ENCODE data around the gene RAB5B.
"Not testable (repeated sequence)": the region's sequence is repeated elsewhere in the genome, so short reads cannot be mapped to it uniquely, and the experiment has no call there.

Gene RAB5B

GRCh38 chr12:55996715-55997534, 23.0 kb downstream of the RAB5B start, which contains the start of gene SUOX (continued):
- TF ChIP-seq PATZ1 (tag by site-specific recombination; IDR thresholded peaks at IDR 0.05), result peak; percentile 53; the same call in 1 of the 2 replicates
- 0 out of 2 replicates have a peak, but pooled peaks have one; percentile 9 for TF ChIP-seq PRDM10 (tag by site-specific recombination; IDR thresholded peaks at IDR 0.05)
- TF ChIP-seq ZXDB (tag by site-specific recombination; IDR thresholded peaks at IDR 0.05), result 0 out of 2 replicates have a peak, but pooled peaks have one; percentile 30
- peak; percentile 45 for TF ChIP-seq ZNF341 (tag by site-specific recombination; IDR thresholded peaks at IDR 0.05; ENCODE audit: low read depth)
- peak; percentile 70 for TF ChIP-seq BCL11A (tag by site-specific recombination; IDR thresholded peaks at IDR 0.05; ENCODE audit: low read depth)
- no peak for TF ChIP-seq ZNF114 (tag by site-specific recombination; IDR thresholded peaks at IDR 0.05)
- TF ChIP-seq ZBTB26 (tag by site-specific recombination; optimal IDR thresholded peaks at IDR 0.05), result peak; percentile 25
- 0 out of 2 replicates have a peak, but pooled peaks have one; percentile 17 for TF ChIP-seq SP7 (tag by site-specific recombination; IDR thresholded peaks at IDR 0.05)
- peak; percentile 47; the same call in 1 of the 2 replicates for TF ChIP-seq INSM2 (tag by site-specific recombination; IDR thresholded peaks at IDR 0.05)
- TF ChIP-seq KLF16 (tag by site-specific recombination; IDR thresholded peaks at IDR 0.05), result no peak
- 0 out of 2 replicates have a peak, but pooled peaks have one; percentile 12 for TF ChIP-seq ZNF398 (tag by site-specific recombination; IDR thresholded peaks at IDR 0.05)
- peak; percentile 66; the same call in 1 of the 2 replicates for TF ChIP-seq ZNF600 (tag by site-specific recombination; IDR thresholded peaks at IDR 0.05)

- CTCF ChIA-PET, result interaction anchor here (0.6 to 4.8 kb wide), 17 partner anchors 9 to 259 kb away, joined by 3 to 46 read pairs (median 12); partner anchors contain the start of genes PA2G4, RAB5B and SMARCC2
- TF ChIP-seq BCL11A (tag by site-specific recombination; IDR thresholded peaks at IDR 0.05; ENCODE audit: low read depth) (peak; percentile 13; the same call in 1 of the 2 replicates), ZNF426 (tag by site-specific recombination; IDR thresholded peaks at IDR 0.05) (no peak), PATZ1 (tag by site-specific recombination; IDR thresholded peaks at IDR 0.05) (peak; percentile 7; the same call in 1 of the 2 replicates)
- Histone ChIP-seq H3K4me1 (ENCODE audit: control insufficient read depth, insufficient read depth, low read length) (no peaks in the 10 kb centered on the region; the same call in 1 of the 2 replicates), H3K27ac (ENCODE audit: extremely low read depth, low read depth, low read length) (peak overlapping the region; percentile 38; the same call in 1 of the 2 replicates), H3K4me3 (ENCODE audit: low read depth, low read length) (peak overlapping the region; percentile 65), H3K9me3 (ENCODE audit: control insufficient read depth, insufficient read depth, low read depth, low read length) (no peaks in the 10 kb centered on the region), H3K36me3 (ENCODE audit: control insufficient read depth in 2 of 2, insufficient read depth in 1 of 2, low read length in 2 of 2) (peaks cover 14 to 37% of the 10 kb centered on the region in 2 experiments)
- POLR2A ChIA-PET, result interaction anchor here (0.8 to 3.3 kb wide), 15 partner anchors 9 to 318 kb away, joined by 3 to 48 read pairs (median 3); partner anchors contain the start of genes CNPY2, PA2G4, RAB5B and RNF41
Measured at GRCh38 chr12:55997535-55997859, 23.6 kb downstream of the RAB5B start.

- CTCF ChIA-PET, result interaction anchor here (1.2 to 4.8 kb wide), 2 partner anchors 30 to 40 kb away, joined by 7 to 46 read pairs; no protein-coding TSS in a partner anchor
Measured at GRCh38 chr12:55999522-55999921, 25.6 kb downstream of the RAB5B start.

More at GRCh38 chr12:55999522-55999921, 25.6 kb downstream of the RAB5B start:
- H3K27ac ChIP-seq (ENCODE audit: extremely low read depth, low read depth, low read length); POLR2A ChIA-PET; H3K4me3 ChIP-seq (ENCODE audit: low read depth, low read length); H3K9me3 ChIP-seq (ENCODE audit: control insufficient read depth, insufficient read depth, low read depth, low read length); H3K4me1 ChIP-seq (ENCODE audit: control insufficient read depth, insufficient read depth, low read length): not testable (repeated sequence)
- peaks cover 0 to 33% of the 10 kb centered on the region in 2 experiments for H3K36me3 ChIP-seq (ENCODE audit: control insufficient read depth in 2 of 2, insufficient read depth in 1 of 2, low read length in 2 of 2)
